ENCODE results near the gene PTRHD1. TPM values are rescaled to one million over a fixed set of nuclear protein-coding genes. Genes with fewer than 3 reads are reported as not detected.

PTRHD1 gene
- total RNA-seq, 1 experiment from 2014 or later: 23.6 TPM

GRCh38 chr2:24819442-24820174 lies 26.4 kb upstream of the PTRHD1 start:
- Histone ChIP-seq H3K9me3 (ENCODE audit: insufficient read depth, low read depth) (no peaks in the 10 kb centered on the region), H3F3A (ENCODE audit: insufficient read depth, low read depth) (no peaks in the 10 kb centered on the region), H2AFZ (no peak overlapping the region), H3K4me1 (replicated peaks; ENCODE audit: insufficient read depth) (no peaks in the 10 kb centered on the region), H3K36me3 (ENCODE audit: low read depth) (peaks cover 14% of the 10 kb centered on the region; the same call in 1 of the 2 replicates), H3K4me2 (no peak overlapping the region), H3K9me2 (ENCODE audit: insufficient read depth) (no peaks in the 10 kb centered on the region), H3K79me2 (ENCODE audit: low read depth) (no peaks in the 10 kb centered on the region), H3K4me3 (no peak overlapping the region), H3K27ac (no peak overlapping the region), H3K27me3 (ENCODE audit: insufficient read depth, low read depth) (no peaks in the 10 kb centered on the region), H4K20me1 (ENCODE audit: insufficient read depth) (no peaks in the 10 kb centered on the region)
- TSS peak; percentile 20 for BruUV-seq (replicated peaks)
- DNase-seq: no peak
- intact Hi-C loops (cut with micrococcal nuclease; ENCODE audit: unreplicated experiment): no loop called here
- ChIA-PET CTCF (no interaction called here), POLR2A (ENCODE audit: unreplicated experiment) (no interaction called here)
- TF ChIP-seq EZH2 (IDR thresholded peaks at IDR 0.05; ENCODE audit: low read depth) (no peak), CTCF (conservative IDR thresholded peaks at IDR 0.05) (no peak)

DNA sequence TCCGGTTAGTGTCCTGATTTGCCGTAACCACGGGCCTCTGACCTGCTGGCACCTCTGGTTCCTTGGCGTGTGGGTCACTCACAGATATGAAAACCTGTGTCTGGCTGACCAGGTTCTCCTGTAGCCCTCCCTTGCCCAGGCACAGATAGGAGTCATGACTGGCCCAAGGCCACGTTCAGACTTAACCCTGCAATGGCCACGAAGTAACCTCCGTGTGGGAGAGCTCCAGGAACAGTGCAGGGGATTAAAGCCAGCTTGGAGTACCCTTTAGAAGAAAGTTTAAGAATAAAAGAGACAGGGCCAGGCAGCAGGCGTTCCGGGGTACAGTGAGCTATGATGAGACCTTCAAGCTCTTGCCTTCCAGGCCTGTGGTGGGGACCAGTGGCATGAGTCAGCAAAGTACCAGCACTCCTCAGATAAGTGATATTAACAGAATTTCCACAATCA lies 25.6 kb upstream of the PTRHD1 start:
- Histone ChIP-seq H3K79me2 (ENCODE audit: low read depth) (no peaks in the 10 kb centered on the region), H3K4me1 (replicated peaks; ENCODE audit: insufficient read depth) (no peaks in the 10 kb centered on the region), H3K9me2 (ENCODE audit: insufficient read depth) (no peaks in the 10 kb centered on the region), H4K20me1 (ENCODE audit: insufficient read depth) (no peaks in the 10 kb centered on the region), H3K27ac (no peak overlapping the region), H3K4me3 (no peak overlapping the region), H3K4me2 (no peak overlapping the region), H3K36me3 (ENCODE audit: low read depth) (peaks cover 14% of the 10 kb centered on the region; the same call in 1 of the 2 replicates), H3K27me3 (ENCODE audit: insufficient read depth, low read depth) (no peaks in the 10 kb centered on the region), H3K9me3 (ENCODE audit: insufficient read depth, low read depth) (no peaks in the 10 kb centered on the region), H3F3A (ENCODE audit: insufficient read depth, low read depth) (no peaks in the 10 kb centered on the region), H2AFZ (no peak overlapping the region)
- TF ChIP-seq CTCF (conservative IDR thresholded peaks at IDR 0.05) (no peak), EZH2 (IDR thresholded peaks at IDR 0.05; ENCODE audit: low read depth) (no peak)
- ChIA-PET CTCF (no interaction called here), POLR2A (ENCODE audit: unreplicated experiment) (no interaction called here)
- no peak for DNase-seq
- intact Hi-C loops (cut with micrococcal nuclease; ENCODE audit: unreplicated experiment): no loop called here
- no TSS peak for BruUV-seq (replicated peaks)

- Histone ChIP-seq H3K4me3 (no peak overlapping the region), H3K4me1 (replicated peaks; ENCODE audit: insufficient read depth) (no peaks in the 10 kb centered on the region), H3K36me3 (ENCODE audit: low read depth) (0 out of 2 replicates have a peak, but pooled peaks cover 14% of the 10 kb centered on the region), H3K79me2 (ENCODE audit: low read depth) (peaks cover 4% of the 10 kb centered on the region), H3K9me3 (ENCODE audit: insufficient read depth, low read depth) (no peaks in the 10 kb centered on the region), H3K27ac (no peak overlapping the region), H4K20me1 (ENCODE audit: insufficient read depth) (no peaks in the 10 kb centered on the region), H3K9me2 (ENCODE audit: insufficient read depth) (no peaks in the 10 kb centered on the region), H3K27me3 (ENCODE audit: insufficient read depth, low read depth) (no peaks in the 10 kb centered on the region), H2AFZ (no peak overlapping the region), H3K4me2 (no peak overlapping the region), H3F3A (ENCODE audit: insufficient read depth, low read depth) (no peaks in the 10 kb centered on the region)
- CTCF ChIA-PET: no interaction called here
- DNase-seq: no peak
- no TSS peak for BruUV-seq (replicated peaks)
- POLR2A ChIA-PET (ENCODE audit: unreplicated experiment): no interaction called here
- intact Hi-C loops (cut with micrococcal nuclease; ENCODE audit: unreplicated experiment): no loop called here
- TF ChIP-seq EZH2 (IDR thresholded peaks at IDR 0.05; ENCODE audit: low read depth) (no peak), CTCF (conservative IDR thresholded peaks at IDR 0.05) (no peak)
Measured at GRCh38 chr2:24816884-24817283, 23.7 kb upstream of the PTRHD1 start.
